Activated T-cell treated with anti-CD3 and anti-CD28 coated beads, Interleukin-2, amount 50 U/mL, for 48 hours (primary cell): ENCODE measurements around the gene TUBB1.
"Not testable (repeated sequence)": the region's sequence is repeated elsewhere in the genome, so short reads cannot be mapped to it uniquely, and the experiment has no call there.

Experiments used
- DNase-seq, 2 experiments: peaks; one replicate each; pipeline ENCODE4 v3.0.0-alpha.2; 2020

Gene TUBB1

GRCh38 chr20:59006864-59007664 lies 12.2 kb upstream of the TUBB1 start, which contains the start of gene CTSZ:
Gene CTSZ, minus strand, starts transcription at chr20:59007254. Its CDS starts 126 bp downstream, at chr20:59007128.
- peak; percentile 57 to 70 for DNase-seq

GRCh38 chr20:59007665-59008511 lies 11.3 kb upstream of the TUBB1 start:
- DNase-seq: no peak

GRCh38 chr20:59008715-59009336 lies 10.4 kb upstream of the TUBB1 start:
- no peak for DNase-seq

- DNase-seq: peak in 1 of 2 experiments; percentile 9
Measured at GRCh38 chr20:59010321-59010994, 8.8 kb upstream of the TUBB1 start.

- peak in 1 of 2 experiments; percentile 16 for DNase-seq
Measured at GRCh38 chr20:59010995-59011873, 8.0 kb upstream of the TUBB1 start.

DNA sequence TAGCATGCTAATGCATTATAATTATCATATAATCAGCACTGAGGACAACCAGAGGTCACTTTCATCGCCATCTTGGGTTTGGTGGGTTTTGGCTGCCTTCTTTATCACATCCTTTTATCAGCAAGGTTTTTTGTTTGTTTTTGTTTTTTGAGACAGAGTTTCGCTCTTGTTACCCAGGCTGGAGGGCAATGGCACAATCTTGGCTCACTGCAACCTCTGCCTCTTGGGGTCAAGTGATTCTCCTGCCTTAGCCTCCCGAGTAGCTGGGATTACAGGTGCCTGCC lies 7.4 kb upstream of the TUBB1 start:
- DNase-seq: not testable (repeated sequence)

DNA sequence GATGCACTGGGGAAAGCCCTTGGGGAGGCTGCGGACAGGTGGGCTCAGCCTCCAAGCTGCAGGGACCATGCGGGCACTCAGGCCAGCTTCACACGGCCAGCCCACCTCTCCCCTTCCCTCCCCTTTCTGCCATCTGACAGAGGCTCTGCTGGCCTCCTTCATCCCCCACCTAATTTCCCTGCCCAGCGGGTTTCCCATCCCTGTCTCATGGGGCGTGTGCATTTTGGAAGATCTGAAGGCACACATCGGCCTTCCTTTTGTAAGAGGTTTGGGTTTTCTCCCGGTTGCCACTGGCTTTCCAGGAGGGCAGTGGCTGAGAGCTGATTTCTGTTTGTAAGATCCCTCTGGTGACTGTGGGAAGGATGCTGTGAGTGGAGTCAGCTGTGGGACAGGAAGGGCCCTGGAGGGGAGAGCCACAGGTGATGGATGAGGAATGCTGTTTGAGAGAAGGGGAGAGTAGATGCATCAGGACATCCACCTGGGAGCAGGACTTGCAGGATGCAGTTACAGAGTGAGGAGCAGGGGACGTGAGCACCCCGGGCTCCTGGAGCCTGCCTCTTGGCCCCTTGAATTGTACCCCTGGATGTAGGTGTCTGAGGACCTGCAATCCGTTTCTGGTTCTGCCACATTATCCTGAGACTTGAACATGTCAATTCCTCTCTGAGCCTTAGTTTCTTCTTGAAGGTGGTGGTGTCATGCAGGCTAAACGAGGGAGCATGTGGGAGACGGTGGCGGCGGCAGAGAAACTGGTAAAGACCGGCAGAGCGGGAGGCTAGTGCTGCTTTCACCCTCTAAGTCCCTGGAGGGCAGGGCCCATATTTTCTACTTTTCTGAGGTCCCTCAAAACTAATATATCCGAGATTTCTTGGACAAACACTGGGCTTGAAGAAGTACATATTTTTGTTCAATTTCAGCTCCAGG lies 5.9 kb upstream of the TUBB1 start:
- DNase-seq: peak in 1 of 2 experiments; percentile 12

GRCh38 chr20:59013959-59014608 lies 5.1 kb upstream of the TUBB1 start:
- peak; percentile 38 to 40 for DNase-seq

- DNase-seq: peak; percentile 11 to 15
Measured at GRCh38 chr20:59014680-59015389, 4.4 kb upstream of the TUBB1 start.

DNA sequence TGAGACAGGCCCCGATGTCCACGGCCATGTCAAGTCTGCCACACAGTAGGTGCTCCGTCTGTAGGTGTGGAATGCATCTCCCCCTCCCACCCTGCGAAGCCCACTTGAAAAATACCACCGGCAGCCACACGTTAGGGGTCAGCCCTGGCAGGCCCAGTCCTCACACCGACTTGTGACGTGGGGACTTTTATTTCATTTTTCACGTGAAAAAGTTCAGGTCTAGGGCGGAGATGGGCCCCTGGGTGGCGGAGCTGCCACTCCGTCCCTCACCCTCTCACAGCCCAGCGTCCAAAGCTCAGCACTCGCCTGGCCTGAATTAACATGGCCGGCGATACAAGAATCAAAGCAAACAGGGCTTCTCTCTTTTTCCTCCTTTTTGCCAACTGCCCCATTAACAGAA lies 3.8 kb upstream of the TUBB1 start:
- peak in 1 of 2 experiments; percentile 11 for DNase-seq

GRCh38 chr20:59015812-59016711 lies 3.2 kb upstream of the TUBB1 start:
- peak; percentile 11 to 17 for DNase-seq

- peak; percentile 18 to 26 for DNase-seq
Measured at GRCh38 chr20:59016795-59017492, 2.3 kb upstream of the TUBB1 start.

- DNase-seq: peak; percentile 14 to 16
Measured at GRCh38 chr20:59017493-59018231, 1.6 kb upstream of the TUBB1 start.

GRCh38 chr20:59018817-59019216 lies 412 bp upstream of the TUBB1 start:
- peak; percentile 7 to 10 for DNase-seq

DNA sequence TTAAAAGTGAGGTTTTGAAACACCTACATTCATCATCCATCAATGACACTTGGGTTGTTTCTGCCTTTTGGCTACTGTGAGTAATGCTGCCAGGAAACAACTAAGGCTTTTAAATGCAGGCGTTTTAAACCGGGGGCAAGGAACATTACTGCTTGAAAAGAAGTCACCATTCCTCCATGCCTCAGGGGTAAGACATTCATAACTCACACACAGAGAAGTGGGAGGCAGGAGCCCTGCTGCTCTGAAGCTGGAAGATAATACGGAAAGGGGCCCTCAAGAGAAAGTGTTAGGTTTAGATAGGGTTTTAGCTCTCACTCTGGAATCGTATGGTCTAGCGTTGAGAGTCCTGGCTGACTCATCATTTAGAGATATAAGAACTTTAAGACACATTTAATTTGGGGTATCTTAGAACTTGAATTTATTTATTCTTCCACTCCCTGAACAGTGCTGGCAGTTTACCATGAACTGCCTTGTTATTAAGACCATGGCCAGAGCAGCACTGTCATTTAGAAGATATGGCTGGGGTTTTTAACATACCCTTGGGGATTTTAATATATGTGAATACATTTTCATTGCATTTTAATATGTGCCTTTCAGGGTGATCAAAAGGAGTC lies 1.8 kb downstream of the TUBB1 start:
- peak; percentile 14 to 17 for DNase-seq

- DNase-seq: peak; percentile 6 to 11
Measured at GRCh38 chr20:59022754-59023153, 3.5 kb downstream of the TUBB1 start.
